LNCaP clone FGC (cell line): ENCODE results near the gene CA5B.
A peak's percentile ranks its signal among the peaks of the same experiment; 100 is the strongest.
"Not testable (repeated sequence)": the region's sequence is repeated elsewhere in the genome, so short reads cannot be mapped to it uniquely, and the experiment has no call there.

Experiments
- DNase-seq: peaks from one replicate; pipeline ENCODE4 v3.0.0-alpha.2; 2011; ENCODE audit warnings: low read depth
- H3K4me3 ChIP-seq: 2 replicates; pipeline ENCODE4 v1.5.1; 2011; ENCODE audit warnings: mild to moderate bottlenecking, low read depth, low read length, control low read depth
- CTCF ChIP-seq: IDR thresholded peaks from 2 replicates; pipeline ENCODE4 v1.5.1; 2012; ENCODE audit warnings: mild to moderate bottlenecking; ENCODE audit not compliant: control insufficient read depth, insufficient read depth; ENCODE audit errors: extremely low read depth

The CA5B gene

GRCh38 chrX:15718283-15718970, 19.6 kb upstream of the CA5B start:
- no peak for TF ChIP-seq CTCF
- no peak overlapping the region for H3K4me3 ChIP-seq
- DNase-seq: no peak

GRCh38 chrX:15719324-15719968, 18.6 kb upstream of the CA5B start:
- no peak for DNase-seq
- no peak overlapping the region for H3K4me3 ChIP-seq
- TF ChIP-seq CTCF: no peak

- no peak for TF ChIP-seq CTCF
- no peak for DNase-seq
- H3K4me3 ChIP-seq: no peak overlapping the region
These were observed 16.2 kb upstream of the CA5B start for GRCh38 chrX:15721911-15722310.

- H3K4me3 ChIP-seq: no peak overlapping the region
- no peak for TF ChIP-seq CTCF
- no peak for DNase-seq
These were observed 14.1 kb upstream of the CA5B start for GRCh38 chrX:15723887-15724517.

- H3K4me3 ChIP-seq: no peak overlapping the region
- DNase-seq: no peak
- no peak for TF ChIP-seq CTCF
These were observed 13.2 kb upstream of the CA5B start for GRCh38 chrX:15724911-15725310.

- not testable (repeated sequence) for DNase-seq
These were observed 6.7 kb upstream of the CA5B start for GRCh38 chrX:15731368-15731767.

GRCh38 chrX:15737190-15737958, 696 bp upstream of the CA5B start:
- no peak for TF ChIP-seq CTCF
- H3K4me3 ChIP-seq: peak overlapping the region; percentile 38
- no peak for DNase-seq

More at GRCh38 chrX:15731368-15731767, 6.7 kb upstream of the CA5B start:
- H3K4me3 ChIP-seq: not testable (repeated sequence)
